Measurements from ENCODE around the gene POSTN.
"Not testable (repeated sequence)": the region's sequence is repeated elsewhere in the genome, so short reads cannot be mapped to it uniquely, and the experiment has no call there.

Gene POSTN

GRCh38 chr13:37597477-37598025 is 1.0 kb downstream of the POSTN start:
- Histone ChIP-seq H3K4me1 (ENCODE audit: control insufficient read depth, insufficient read depth, low read length) (no peaks in the 10 kb centered on the region), H3K9me3 (ENCODE audit: control insufficient read depth, low read length) (no peaks in the 10 kb centered on the region), H3K27me3 (ENCODE audit: control insufficient read depth, insufficient read depth, low read length, poor library complexity, severe bottlenecking) (no peaks in the 10 kb centered on the region), H3K27ac (ENCODE audit: insufficient read depth, low read depth, low read length, poor library complexity, severe bottlenecking) (no peak overlapping the region), H3K36me3 (ENCODE audit: control insufficient read depth, insufficient read depth, low read length) (no peaks in the 10 kb centered on the region), H3K4me3 (ENCODE audit: insufficient read depth, low read depth, low read length) (no peak overlapping the region)
- 88 to 92% methylated on average over 1 of the region's 2 CpGs for WGBS, 2 experiments

GRCh38 chr13:37596805-37597204 is 1.8 kb downstream of the POSTN start:
- Histone ChIP-seq H3K27me3 (ENCODE audit: control insufficient read depth, insufficient read depth, low read length, poor library complexity, severe bottlenecking) (no peaks in the 10 kb centered on the region), H3K4me1 (ENCODE audit: control insufficient read depth, insufficient read depth, low read length) (no peaks in the 10 kb centered on the region), H3K4me3 (ENCODE audit: insufficient read depth, low read depth, low read length) (no peak overlapping the region), H3K36me3 (ENCODE audit: control insufficient read depth, insufficient read depth, low read length) (no peaks in the 10 kb centered on the region), H3K27ac (ENCODE audit: insufficient read depth, low read depth, low read length, poor library complexity, severe bottlenecking) (no peak overlapping the region), H3K9me3 (ENCODE audit: control insufficient read depth, low read length) (no peaks in the 10 kb centered on the region)
- WGBS, 2 experiments = 95% methylated on average over 2 to 3 of the region's 3 CpGs

GRCh38 chr13:37595162-37595561 is 3.4 kb downstream of the POSTN start:
- no peaks in the 10 kb centered on the region for H3K36me3 ChIP-seq (ENCODE audit: control insufficient read depth, insufficient read depth, low read length)
- no peaks in the 10 kb centered on the region for H3K27me3 ChIP-seq (ENCODE audit: control insufficient read depth, insufficient read depth, low read length, poor library complexity, severe bottlenecking)
- no peaks in the 10 kb centered on the region for H3K9me3 ChIP-seq (ENCODE audit: control insufficient read depth, low read length)
- no peak overlapping the region for H3K27ac ChIP-seq (ENCODE audit: insufficient read depth, low read depth, low read length, poor library complexity, severe bottlenecking)
- H3K4me3 ChIP-seq (ENCODE audit: insufficient read depth, low read depth, low read length) = no peak overlapping the region
- no peaks in the 10 kb centered on the region for H3K4me1 ChIP-seq (ENCODE audit: control insufficient read depth, insufficient read depth, low read length)

GRCh38 chr13:37594550-37594949 is 4.0 kb downstream of the POSTN start:
- 45 to 75% methylated on average over 1 of the region's 2 CpGs for WGBS, 2 experiments

GRCh38 chr13:37589381-37589780 is 9.2 kb downstream of the POSTN start:
- no CpG with 5 or more reads among the region's 4 CpGs for WGBS, 2 experiments

More at GRCh38 chr13:37594550-37594949, 4.0 kb downstream of the POSTN start:
- no peak overlapping the region for H3K4me3 ChIP-seq (ENCODE audit: insufficient read depth, low read depth, low read length)
- H3K9me3 ChIP-seq (ENCODE audit: control insufficient read depth, low read length) = no peaks in the 10 kb centered on the region
- H3K4me1 ChIP-seq (ENCODE audit: control insufficient read depth, insufficient read depth, low read length) = no peaks in the 10 kb centered on the region
- no peaks in the 10 kb centered on the region for H3K36me3 ChIP-seq (ENCODE audit: control insufficient read depth, insufficient read depth, low read length)
- no peaks in the 10 kb centered on the region for H3K27me3 ChIP-seq (ENCODE audit: control insufficient read depth, insufficient read depth, low read length, poor library complexity, severe bottlenecking)
- H3K27ac ChIP-seq (ENCODE audit: insufficient read depth, low read depth, low read length, poor library complexity, severe bottlenecking) = no peak overlapping the region

GRCh38 chr13:37587236-37587635 is 11.3 kb downstream of the POSTN start:
- no peaks in the 10 kb centered on the region for H3K4me1 ChIP-seq (ENCODE audit: control insufficient read depth, insufficient read depth, low read length)
- H3K27ac ChIP-seq (ENCODE audit: insufficient read depth, low read depth, low read length, poor library complexity, severe bottlenecking) = no peak overlapping the region
- H3K9me3 ChIP-seq (ENCODE audit: control insufficient read depth, low read length) = no peaks in the 10 kb centered on the region
- H3K4me3 ChIP-seq (ENCODE audit: insufficient read depth, low read depth, low read length) = no peak overlapping the region
- WGBS, 2 experiments = 74 to 100% methylated on average over 2 of the region's 2 CpGs
- no peaks in the 10 kb centered on the region for H3K27me3 ChIP-seq (ENCODE audit: control insufficient read depth, insufficient read depth, low read length, poor library complexity, severe bottlenecking)
- H3K36me3 ChIP-seq (ENCODE audit: control insufficient read depth, insufficient read depth, low read length) = no peaks in the 10 kb centered on the region

More at GRCh38 chr13:37589381-37589780, 9.2 kb downstream of the POSTN start:
- H3K9me3 ChIP-seq (ENCODE audit: control insufficient read depth, low read length); H3K4me3 ChIP-seq (ENCODE audit: insufficient read depth, low read depth, low read length); H3K27ac ChIP-seq (ENCODE audit: insufficient read depth, low read depth, low read length, poor library complexity, severe bottlenecking); H3K36me3 ChIP-seq (ENCODE audit: control insufficient read depth, insufficient read depth, low read length); H3K4me1 ChIP-seq (ENCODE audit: control insufficient read depth, insufficient read depth, low read length); H3K27me3 ChIP-seq (ENCODE audit: control insufficient read depth, insufficient read depth, low read length, poor library complexity, severe bottlenecking): not testable (repeated sequence)

GRCh38 chr13:37586164-37586563 is 12.4 kb downstream of the POSTN start:
- no peaks in the 10 kb centered on the region for H3K27me3 ChIP-seq (ENCODE audit: control insufficient read depth, insufficient read depth, low read length, poor library complexity, severe bottlenecking)
- no peaks in the 10 kb centered on the region for H3K4me1 ChIP-seq (ENCODE audit: control insufficient read depth, insufficient read depth, low read length)
- H3K36me3 ChIP-seq (ENCODE audit: control insufficient read depth, insufficient read depth, low read length) = no peaks in the 10 kb centered on the region
- no peak overlapping the region for H3K27ac ChIP-seq (ENCODE audit: insufficient read depth, low read depth, low read length, poor library complexity, severe bottlenecking)
- WGBS, 2 experiments = 93 to 96% methylated on average over 3 of the region's 4 CpGs
- H3K9me3 ChIP-seq (ENCODE audit: control insufficient read depth, low read length) = no peaks in the 10 kb centered on the region
- no peak overlapping the region for H3K4me3 ChIP-seq (ENCODE audit: insufficient read depth, low read depth, low read length)

- no peaks in the 10 kb centered on the region for H3K4me1 ChIP-seq (ENCODE audit: control insufficient read depth, insufficient read depth, low read length)
- no peaks in the 10 kb centered on the region for H3K36me3 ChIP-seq (ENCODE audit: control insufficient read depth, insufficient read depth, low read length)
- no peak overlapping the region for H3K4me3 ChIP-seq (ENCODE audit: insufficient read depth, low read depth, low read length)
- H3K27ac ChIP-seq (ENCODE audit: insufficient read depth, low read depth, low read length, poor library complexity, severe bottlenecking) = no peak overlapping the region
- 100% methylated on average over 1 of the region's 1 CpG; no CpG with 5 or more reads in 1 of the 2 experiments for WGBS, 2 experiments
- no peaks in the 10 kb centered on the region for H3K9me3 ChIP-seq (ENCODE audit: control insufficient read depth, low read length)
- H3K27me3 ChIP-seq (ENCODE audit: control insufficient read depth, insufficient read depth, low read length, poor library complexity, severe bottlenecking) = no peaks in the 10 kb centered on the region
Measured at GRCh38 chr13:37585541-37585940, 13.0 kb downstream of the POSTN start.

- Histone ChIP-seq H3K4me3 (ENCODE audit: insufficient read depth, low read depth, low read length) (no peak overlapping the region), H3K27me3 (ENCODE audit: control insufficient read depth, insufficient read depth, low read length, poor library complexity, severe bottlenecking) (no peaks in the 10 kb centered on the region), H3K36me3 (ENCODE audit: control insufficient read depth, insufficient read depth, low read length) (no peaks in the 10 kb centered on the region), H3K9me3 (ENCODE audit: control insufficient read depth, low read length) (no peaks in the 10 kb centered on the region), H3K27ac (ENCODE audit: insufficient read depth, low read depth, low read length, poor library complexity, severe bottlenecking) (no peak overlapping the region), H3K4me1 (ENCODE audit: control insufficient read depth, insufficient read depth, low read length) (no peaks in the 10 kb centered on the region)
Measured at GRCh38 chr13:37576601-37577000, 22.0 kb downstream of the POSTN start.

- Histone ChIP-seq H3K27me3 (ENCODE audit: control insufficient read depth, insufficient read depth, low read length, poor library complexity, severe bottlenecking) (no peaks in the 10 kb centered on the region), H3K4me1 (ENCODE audit: control insufficient read depth, insufficient read depth, low read length) (no peaks in the 10 kb centered on the region), H3K27ac (ENCODE audit: insufficient read depth, low read depth, low read length, poor library complexity, severe bottlenecking) (no peak overlapping the region), H3K9me3 (ENCODE audit: control insufficient read depth, low read length) (no peaks in the 10 kb centered on the region), H3K36me3 (ENCODE audit: control insufficient read depth, insufficient read depth, low read length) (no peaks in the 10 kb centered on the region), H3K4me3 (ENCODE audit: insufficient read depth, low read depth, low read length) (no peak overlapping the region)
- WGBS, 2 experiments = 100% methylated on average over 1 of the region's 1 CpG; no CpG with 5 or more reads in 1 of the 2 experiments
Measured at GRCh38 chr13:37565425-37565824, 33.1 kb downstream of the POSTN start.

GRCh38 chr13:37561031-37561430 is 37.5 kb downstream of the POSTN start:
- Histone ChIP-seq H3K27ac (ENCODE audit: insufficient read depth, low read depth, low read length, poor library complexity, severe bottlenecking) (no peak overlapping the region), H3K27me3 (ENCODE audit: control insufficient read depth, insufficient read depth, low read length, poor library complexity, severe bottlenecking) (no peaks in the 10 kb centered on the region), H3K4me1 (ENCODE audit: control insufficient read depth, insufficient read depth, low read length) (no peaks in the 10 kb centered on the region), H3K4me3 (ENCODE audit: insufficient read depth, low read depth, low read length) (no peak overlapping the region), H3K9me3 (ENCODE audit: control insufficient read depth, low read length) (no peaks in the 10 kb centered on the region), H3K36me3 (ENCODE audit: control insufficient read depth, insufficient read depth, low read length) (no peaks in the 10 kb centered on the region)
- 92 to 100% methylated on average over 2 of the region's 2 CpGs for WGBS, 2 experiments

Data from ectodermal cell (in vitro differentiated cells).